Neutrophil (primary cell): ENCODE results near the gene MRPL24.

Experiments used
- H3K27ac ChIP-seq: fragments of 200-600 bp; sonication (generic); 2 replicates; pipeline ENCODE4 v1.5.1; 2016; ENCODE audit warnings: mild to moderate bottlenecking, moderate library complexity
- H3K27me3 ChIP-seq: fragments of 200-600 bp; sonication (generic); 2 replicates; pipeline ENCODE4 v1.6.0; 2016; ENCODE audit warnings: mild to moderate bottlenecking
- H3K36me3 ChIP-seq: fragments of 200-600 bp; sonication (generic); 2 replicates; pipeline ENCODE4 v1.5.1; 2017
- H3K4me1 ChIP-seq, 2 experiments: fragments of 200-600 bp in 1 of 2; sonication (generic) in 1 of 2; 1 replicate in 1 of 2; 2 replicates in 1 of 2; pipeline versions ENCODE4 v1.5.1 to v1.6.1; 2013 to 2016; ENCODE audit warnings: low read depth in 1 of 2, low read length in 1 of 2, mild to moderate bottlenecking in 1 of 2, moderate library complexity in 1 of 2; ENCODE audit not compliant: control insufficient read depth in 1 of 2, insufficient read depth in 1 of 2
- H3K4me3 ChIP-seq, 2 experiments: fragments of 200-600 bp in 1 of 2; sonication (generic) in 1 of 2; 1 replicate in 1 of 2; 2 replicates in 1 of 2; pipeline ENCODE4 v1.5.1; 2013 to 2016; ENCODE audit warnings: low read depth in 1 of 2, low read length in 1 of 2, mild to moderate bottlenecking in 1 of 2, moderate library complexity in 1 of 2
- H3K9me3 ChIP-seq: fragments of 200-600 bp; sonication (generic); 2 replicates; pipeline ENCODE4 v1.5.1; 2016
- CTCF ChIP-seq: fragments of 200-600 bp; sonication (generic); IDR thresholded peaks from 2 replicates; pipeline ENCODE4 v1.5.1; 2016; ENCODE audit warnings: antibody characterized with exemption

MRPL24 gene

GRCh38 chr1:156756355-156756754 is 15.5 kb upstream of the MRPL24 start:
- no peaks in the 10 kb centered on the region for H3K36me3 ChIP-seq
- no peak for TF ChIP-seq CTCF
- H3K27ac ChIP-seq, result no peak overlapping the region

DNA sequence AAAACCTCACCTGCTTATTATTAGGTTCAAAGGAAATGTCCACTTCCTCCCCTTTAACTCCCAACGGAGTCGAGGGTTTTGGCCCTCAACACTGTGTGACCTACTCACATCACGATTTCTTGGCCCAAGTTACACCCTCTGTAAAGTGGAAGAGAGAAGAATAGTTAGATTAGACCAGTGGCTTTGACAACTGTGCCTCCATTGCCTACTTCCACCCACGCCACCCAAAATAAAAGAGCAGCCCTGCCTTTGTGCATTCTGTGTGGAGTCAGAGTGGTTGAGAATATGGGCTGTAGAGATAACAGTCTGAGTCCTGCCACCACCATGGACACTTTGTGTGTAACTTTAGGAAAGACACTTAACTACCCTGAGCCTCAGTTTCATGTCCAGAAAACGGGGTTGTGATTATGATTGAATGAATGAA is 14.7 kb upstream of the MRPL24 start:
- H3K27ac ChIP-seq, result no peak overlapping the region
- no peaks in the 10 kb centered on the region for H3K36me3 ChIP-seq
- H3K27me3 ChIP-seq, result no peaks in the 10 kb centered on the region

More at GRCh38 chr1:156756355-156756754, 15.5 kb upstream of the MRPL24 start:
- Histone ChIP-seq H3K4me3 (no peak overlapping the region), H3K9me3 (no peaks in the 10 kb centered on the region), H3K4me1 (peaks cover 23 to 31% of the 10 kb centered on the region in 2 experiments), H3K27me3 (no peaks in the 10 kb centered on the region)

DNA sequence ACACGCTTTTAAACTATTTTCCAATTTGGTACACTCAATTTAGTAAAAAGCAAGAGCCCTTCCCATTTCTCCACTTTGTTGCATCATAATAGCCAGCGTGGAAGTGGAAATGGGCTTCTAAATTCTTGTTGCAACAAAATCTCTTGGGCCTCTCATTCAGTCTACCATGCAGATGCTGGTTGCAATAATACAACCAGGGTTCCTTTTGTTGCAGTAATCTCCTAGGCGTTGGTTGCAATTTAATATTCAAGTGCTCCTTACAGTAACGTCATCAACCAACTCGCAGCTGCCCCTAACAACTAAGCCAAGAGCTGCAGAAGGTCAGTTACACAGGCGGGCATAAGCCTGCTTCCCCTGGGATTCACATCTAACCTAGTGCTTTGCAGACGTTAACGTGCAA is 13.3 kb upstream of the MRPL24 start:
- Histone ChIP-seq H3K4me1 (peaks cover 42 to 47% of the 10 kb centered on the region in 2 experiments), H3K36me3 (no peaks in the 10 kb centered on the region), H3K9me3 (no peaks in the 10 kb centered on the region), H3K4me3 (no peak overlapping the region), H3K27me3 (no peaks in the 10 kb centered on the region), H3K27ac (peak overlapping the region; percentile 90)
- no peak for TF ChIP-seq CTCF

More for the DNA sequence above, 14.7 kb upstream of the MRPL24 start:
- Histone ChIP-seq H3K4me3 (no peak overlapping the region), H3K4me1 (peaks cover 29 to 33% of the 10 kb centered on the region in 2 experiments), H3K9me3 (no peaks in the 10 kb centered on the region)
- no peak for TF ChIP-seq CTCF

- no peak for TF ChIP-seq CTCF
- Histone ChIP-seq H3K4me3 (peak overlapping the region in 1 of 2 experiments; percentile 83), H3K9me3 (no peaks in the 10 kb centered on the region), H3K27ac (peak overlapping the region; percentile 90), H3K27me3 (no peaks in the 10 kb centered on the region), H3K4me1 (peaks cover 54 to 59% of the 10 kb centered on the region in 2 experiments), H3K36me3 (no peaks in the 10 kb centered on the region)
Observed at GRCh38 chr1:156752843-156753482, 12.1 kb upstream of the MRPL24 start.

GRCh38 chr1:156751757-156752481 is 11.0 kb upstream of the MRPL24 start:
- Histone ChIP-seq H3K4me1 (peaks cover 65 to 69% of the 10 kb centered on the region in 2 experiments), H3K36me3 (no peaks in the 10 kb centered on the region), H3K27me3 (no peaks in the 10 kb centered on the region), H3K9me3 (no peaks in the 10 kb centered on the region), H3K4me3 (peak overlapping the region; percentile 83 to 91), H3K27ac (peak overlapping the region; percentile 90)
- TF ChIP-seq CTCF, result peak; percentile 79
